Dermis blood vessel endothelial cell (primary cell): ENCODE measurements around the gene ASPSCR1. TPM values are rescaled to one million over a fixed set of nuclear protein-coding genes. Genes with fewer than 3 reads are reported as not detected.

Source experiments
- DNase-seq: peaks from one replicate; pipeline ENCODE4 v3.0.0; 2010
- total RNA-seq: library from RNA; depleted of rRNA; stranded (reverse); fragments of >200 nt; gene quantifications from 2 replicates; pipeline ENCODE4 v1.2.3, GENCODE V29; 2014

The ASPSCR1 gene
- total RNA-seq, 1 donor from 2014 or later, result 20.1 TPM

- DNase-seq, result no peak
Observed at GRCh38 chr17:82059272-82060000, 82.0 kb downstream of the ASPSCR1 start.

GRCh38 chr17:82060001-82060380 lies 82.6 kb downstream of the ASPSCR1 start:
- DNase-seq, result no peak

GRCh38 chr17:82060614-82061013 lies 83.2 kb downstream of the ASPSCR1 start:
- no peak for DNase-seq

- DNase-seq, result no peak
Observed at GRCh38 chr17:82061047-82061925, 83.9 kb downstream of the ASPSCR1 start.

GRCh38 chr17:82062076-82062983 lies 84.9 kb downstream of the ASPSCR1 start:
- DNase-seq, result no peak

- DNase-seq, result no peak
Observed at GRCh38 chr17:82062984-82063368, 85.5 kb downstream of the ASPSCR1 start.

- no peak for DNase-seq
Observed at GRCh38 chr17:82063424-82064415, 86.3 kb downstream of the ASPSCR1 start.

GRCh38 chr17:82064433-82065192 lies 87.2 kb downstream of the ASPSCR1 start:
- no peak for DNase-seq

GRCh38 chr17:82065193-82065637 lies 87.8 kb downstream of the ASPSCR1 start:
- DNase-seq, result peak; percentile 61

GRCh38 chr17:82065638-82066303 lies 88.3 kb downstream of the ASPSCR1 start, which contains the start of gene DUS1L:
Gene DUS1L (minus strand): TSS chr17:82065804. CDS start chr17:82065059, 745 bp downstream.
- peak; percentile 67 for DNase-seq

Other genes with a start within 250 kb of the ASPSCR1 start
- gene GCGR, start 173.5 kb upstream of the ASPSCR1 start, total RNA-seq, result 0.17 TPM in 1 of 2 replicates, not detected in the other
- 79.9 and 138 TPM in 2 replicates for gene MCRIP1, start 144.3 kb upstream of the ASPSCR1 start, total RNA-seq
- gene PPP1R27, start 142.6 kb upstream of the ASPSCR1 start, total RNA-seq, result not detected in 2 replicates
- gene P4HB, start 117.1 kb upstream of the ASPSCR1 start, total RNA-seq, result 1,052 and 1,490 TPM in 2 replicates
- 195 and 495 TPM in 2 replicates for gene ARHGDIA, start 106.3 kb upstream of the ASPSCR1 start, total RNA-seq
- 172 and 224 TPM in 2 replicates for gene ALYREF, start 86.0 kb upstream of the ASPSCR1 start, total RNA-seq
- gene ANAPC11, start 85.9 kb upstream of the ASPSCR1 start, total RNA-seq, result 79.9 and 128 TPM in 2 replicates
- 0.28 TPM in 1 of 2 replicates, not detected in the other for gene NPB, start 75.4 kb upstream of the ASPSCR1 start, total RNA-seq
- 41.0 and 80.1 TPM in 2 replicates for gene PCYT2, start 66.2 kb upstream of the ASPSCR1 start, total RNA-seq
- gene SIRT7, start 59.5 kb upstream of the ASPSCR1 start, total RNA-seq, result 17.3 and 21.1 TPM in 2 replicates
- gene MAFG, start 49.9 kb upstream of the ASPSCR1 start, total RNA-seq, result 19.7 and 22.4 TPM in 2 replicates
- gene PYCR1, start 40.3 kb upstream of the ASPSCR1 start, total RNA-seq, result 59.4 and 97.8 TPM in 2 replicates
- gene MYADML2, start 30.4 kb upstream of the ASPSCR1 start, total RNA-seq, result not detected in 2 replicates
- gene NOTUM, start 16.4 kb upstream of the ASPSCR1 start, total RNA-seq, result 0.09 TPM in 1 of 2 replicates, not detected in the other
- gene CENPX, start 45.2 kb downstream of the ASPSCR1 start, total RNA-seq, result 27.0 and 33.0 TPM in 2 replicates
- gene LRRC45, start 45.7 kb downstream of the ASPSCR1 start, total RNA-seq, result 15.1 and 23.3 TPM in 2 replicates
- 9.0 and 14.0 TPM in 2 replicates for gene RAC3, start 54.0 kb downstream of the ASPSCR1 start, total RNA-seq
- 56.8 and 63.8 TPM in 2 replicates for gene DCXR, start 60.1 kb downstream of the ASPSCR1 start, total RNA-seq
- gene RFNG, start 74.2 kb downstream of the ASPSCR1 start, total RNA-seq, result 22.6 and 34.9 TPM in 2 replicates
- gene GPS1, start 74.3 kb downstream of the ASPSCR1 start, total RNA-seq, result 84.2 and 112 TPM in 2 replicates
- 72.5 and 72.7 TPM in 2 replicates for gene DUS1L, start 88.2 kb downstream of the ASPSCR1 start, total RNA-seq
- gene FASN, start 120.6 kb downstream of the ASPSCR1 start, total RNA-seq, result 51.1 and 216 TPM in 2 replicates
- gene CCDC57, start 235.2 kb downstream of the ASPSCR1 start, total RNA-seq, result 5.4 and 9.4 TPM in 2 replicates